Nephron (organoid): ENCODE data around the gene CORO6.

Experiments
- H3K27ac Mint-ChIP-seq, 3 experiments: 2 replicates each; pipeline ENCODE4 v1.8.0; 2020; ENCODE audit warnings: mixed read lengths in 3 of 3, mild to moderate bottlenecking in 2 of 3, moderate library complexity in 1 of 3
- H3K27me3 Mint-ChIP-seq: 2 replicates; pipeline ENCODE4 v1.8.0; 2021; ENCODE audit warnings: low read depth, mild to moderate bottlenecking, moderate library complexity, mixed read lengths
- H3K36me3 Mint-ChIP-seq: 2 replicates; pipeline ENCODE4 v1.8.0; 2020; ENCODE audit warnings: low read depth, mixed read lengths
- H3K4me1 Mint-ChIP-seq: 2 replicates; pipeline ENCODE4 v1.8.0; 2020; ENCODE audit warnings: mixed read lengths
- H3K4me3 Mint-ChIP-seq, 3 experiments: 2 replicates each; pipeline ENCODE4 v1.8.0; 2020; ENCODE audit warnings: mild to moderate bottlenecking in 3 of 3, mixed read lengths in 3 of 3, moderate library complexity in 2 of 3
- H3K9me3 Mint-ChIP-seq: 2 replicates; pipeline ENCODE4 v1.8.0; 2020; ENCODE audit warnings: mixed read lengths
- TF ChIP-seq, protein P1 (sequence below), 3 experiments: fragments of 200-600 bp; sonication (generic); IDR thresholded peaks; one replicate each; pipeline ENCODE4 v1.5.0; 2021; ENCODE audit warnings: antibody characterized with exemption in 3 of 3; ENCODE audit not compliant: unreplicated experiment in 3 of 3

Gene CORO6

DNA sequence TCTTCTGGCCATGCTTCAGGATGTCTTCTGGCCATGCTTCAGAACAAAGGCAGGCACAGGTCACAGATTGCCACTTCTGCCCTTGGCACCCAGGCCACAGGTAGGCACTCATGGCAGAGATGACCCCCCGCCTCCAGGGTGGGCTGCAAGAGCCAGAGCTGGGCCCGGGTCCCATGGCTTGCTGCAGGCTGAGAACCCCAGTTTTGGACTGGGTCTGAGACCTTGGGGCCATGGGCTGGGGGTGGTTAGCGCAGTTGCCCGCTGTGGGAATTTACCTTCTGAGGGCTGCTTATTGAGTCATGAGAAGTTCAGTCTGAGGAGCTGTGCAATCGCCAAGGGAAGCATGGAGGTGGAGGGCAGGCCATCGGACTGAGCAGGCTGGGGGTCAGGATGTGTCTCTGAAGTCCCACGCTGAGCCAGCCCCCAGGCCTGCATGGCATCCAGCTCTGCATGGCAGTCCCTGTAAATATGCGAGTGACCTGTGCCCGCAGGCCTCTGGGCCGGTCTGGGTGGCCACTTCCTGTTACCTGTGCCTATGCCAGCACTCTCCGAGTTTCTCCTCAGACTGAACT, 28.1 kb downstream of the CORO6 start:
- H3K27ac Mint-ChIP-seq, result peak overlapping the region in 2 of 3 experiments; percentile 43 to 44
- no peaks in the 10 kb centered on the region for H3K36me3 Mint-ChIP-seq
- H3K4me3 Mint-ChIP-seq, result peak overlapping the region; percentile 82 to 85 (median 85)

DNA sequence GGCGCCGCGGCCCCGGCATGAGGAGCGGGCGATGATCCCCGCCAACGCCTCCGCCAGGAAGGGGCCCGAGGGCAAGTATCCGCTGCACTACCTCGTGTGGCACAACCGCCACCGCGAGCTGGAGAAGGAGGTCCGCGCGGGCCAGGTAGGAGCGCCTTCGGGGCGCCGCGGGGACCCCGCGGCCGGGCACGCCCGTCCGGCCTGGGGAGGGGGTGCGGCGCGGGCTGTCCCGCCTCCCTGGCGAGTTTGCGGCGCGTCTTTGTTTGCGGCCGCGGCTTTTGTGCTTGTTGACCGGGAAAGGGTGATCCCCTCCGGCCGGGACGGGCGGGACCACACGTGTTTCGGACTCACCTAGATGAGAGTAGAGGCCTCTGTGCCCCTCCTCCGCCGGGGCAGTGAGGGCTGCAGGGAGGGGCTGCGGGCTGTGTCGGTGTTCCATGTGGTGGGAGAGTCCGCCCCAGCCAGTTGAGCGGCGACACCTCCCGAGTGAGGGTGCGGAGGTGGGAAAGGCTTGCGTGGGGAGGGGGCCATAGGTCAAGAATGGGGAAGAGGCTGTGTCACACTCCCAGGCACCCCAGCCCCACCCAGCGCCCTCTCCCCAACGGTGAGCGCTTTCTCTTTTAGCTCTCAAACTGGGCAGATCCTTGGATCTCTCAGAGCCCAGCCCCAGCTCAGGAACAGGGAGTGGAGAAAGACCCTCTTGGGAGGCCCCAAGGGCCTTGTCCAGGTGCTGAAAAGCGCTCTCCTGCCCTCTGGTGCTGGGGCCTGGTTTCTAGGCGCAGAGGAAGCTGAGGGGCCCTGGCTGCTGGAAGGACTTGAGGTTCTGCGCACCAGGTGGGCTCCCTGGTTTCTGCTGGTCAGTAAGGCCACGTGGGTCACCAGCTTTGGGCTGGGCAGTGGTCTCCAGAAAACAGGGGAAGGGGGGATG, 28.9 kb downstream of the CORO6 start:
- Mint-ChIP-seq H3K4me1 (peaks cover 48% of the 10 kb centered on the region), H3K36me3 (no peaks in the 10 kb centered on the region), H3K9me3 (no peaks in the 10 kb centered on the region), H3K27ac (no peak overlapping the region), H3K27me3 (peaks cover 2% of the 10 kb centered on the region), H3K4me3 (peak overlapping the region; percentile 82 to 85 (median 85))
- TF ChIP-seq, protein P1, sequence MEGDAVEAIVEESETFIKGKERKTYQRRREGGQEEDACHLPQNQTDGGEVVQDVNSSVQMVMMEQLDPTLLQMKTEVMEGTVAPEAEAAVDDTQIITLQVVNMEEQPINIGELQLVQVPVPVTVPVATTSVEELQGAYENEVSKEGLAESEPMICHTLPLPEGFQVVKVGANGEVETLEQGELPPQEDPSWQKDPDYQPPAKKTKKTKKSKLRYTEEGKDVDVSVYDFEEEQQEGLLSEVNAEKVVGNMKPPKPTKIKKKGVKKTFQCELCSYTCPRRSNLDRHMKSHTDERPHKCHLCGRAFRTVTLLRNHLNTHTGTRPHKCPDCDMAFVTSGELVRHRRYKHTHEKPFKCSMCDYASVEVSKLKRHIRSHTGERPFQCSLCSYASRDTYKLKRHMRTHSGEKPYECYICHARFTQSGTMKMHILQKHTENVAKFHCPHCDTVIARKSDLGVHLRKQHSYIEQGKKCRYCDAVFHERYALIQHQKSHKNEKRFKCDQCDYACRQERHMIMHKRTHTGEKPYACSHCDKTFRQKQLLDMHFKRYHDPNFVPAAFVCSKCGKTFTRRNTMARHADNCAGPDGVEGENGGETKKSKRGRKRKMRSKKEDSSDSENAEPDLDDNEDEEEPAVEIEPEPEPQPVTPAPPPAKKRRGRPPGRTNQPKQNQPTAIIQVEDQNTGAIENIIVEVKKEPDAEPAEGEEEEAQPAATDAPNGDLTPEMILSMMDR (IDR thresholded peaks at IDR 0.05; ENCODE audit: unreplicated experiment in 3 of 3), result no peak

More for the DNA sequence above, 28.1 kb downstream of the CORO6 start:
- TF ChIP-seq, protein P1 (IDR thresholded peaks at IDR 0.05; ENCODE audit: unreplicated experiment in 3 of 3), result no peak
- H3K27me3 Mint-ChIP-seq, result peaks cover 8% of the 10 kb centered on the region
- no peaks in the 10 kb centered on the region for H3K9me3 Mint-ChIP-seq
- peaks cover 55% of the 10 kb centered on the region for H3K4me1 Mint-ChIP-seq

DNA sequence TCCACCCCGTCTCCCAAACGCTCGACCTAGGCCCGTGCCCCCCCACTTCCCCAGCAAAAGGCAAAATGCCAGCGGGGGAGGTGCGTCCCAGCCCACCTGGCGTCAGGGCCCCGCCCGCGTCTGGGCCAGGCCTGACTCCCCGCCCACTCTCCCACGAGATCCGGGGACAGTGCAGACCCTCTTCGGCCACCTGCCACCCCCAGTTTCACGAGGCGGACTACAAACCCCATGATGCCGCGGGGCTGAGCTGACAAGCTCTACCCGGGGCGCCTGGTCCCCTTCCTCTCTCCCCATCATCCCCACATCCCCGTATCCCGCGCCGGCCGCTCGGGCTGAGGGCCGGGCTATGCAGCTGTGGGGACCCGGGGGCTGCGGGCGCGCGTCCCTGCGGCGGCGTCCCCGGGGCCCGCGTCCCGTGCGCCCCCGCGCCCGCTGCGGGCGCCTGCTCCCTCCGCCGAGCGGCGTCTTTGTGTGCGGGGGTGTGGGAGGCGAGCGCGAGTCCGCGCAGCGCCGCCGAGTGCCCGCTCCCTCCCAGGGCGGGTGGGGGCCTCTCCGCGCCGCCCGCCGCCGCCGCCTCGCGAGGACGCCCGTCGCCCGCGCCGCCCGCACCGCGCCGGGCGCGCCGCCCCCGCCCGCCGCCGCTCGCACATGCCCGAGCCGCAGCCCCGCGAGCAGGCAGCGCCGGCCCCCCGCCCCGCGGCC, 29.7 kb downstream of the CORO6 start, which contains the start of gene ANKRD13B:
TSS of gene ANKRD13B (plus strand) at position 283 of the 702 bp plus-strand sequence. CDS start 490 bp downstream, outside the sequence.
- Mint-ChIP-seq H3K27ac (peak within 1 kb of the TSS; percentile 87 to 96 (median 93)), H3K4me3 (peak within 1 kb of the TSS; percentile 82 to 94 (median 92)), H3K27me3 (no peaks in the 10 kb centered on the region), H3K9me3 (no peaks in the 10 kb centered on the region), H3K4me1 (peaks cover 49% of the 10 kb centered on the region), H3K36me3 (no peaks in the 10 kb centered on the region)
- TF ChIP-seq, protein P1 (IDR thresholded peaks at IDR 0.05; ENCODE audit: unreplicated experiment in 3 of 3), result no peak

DNA sequence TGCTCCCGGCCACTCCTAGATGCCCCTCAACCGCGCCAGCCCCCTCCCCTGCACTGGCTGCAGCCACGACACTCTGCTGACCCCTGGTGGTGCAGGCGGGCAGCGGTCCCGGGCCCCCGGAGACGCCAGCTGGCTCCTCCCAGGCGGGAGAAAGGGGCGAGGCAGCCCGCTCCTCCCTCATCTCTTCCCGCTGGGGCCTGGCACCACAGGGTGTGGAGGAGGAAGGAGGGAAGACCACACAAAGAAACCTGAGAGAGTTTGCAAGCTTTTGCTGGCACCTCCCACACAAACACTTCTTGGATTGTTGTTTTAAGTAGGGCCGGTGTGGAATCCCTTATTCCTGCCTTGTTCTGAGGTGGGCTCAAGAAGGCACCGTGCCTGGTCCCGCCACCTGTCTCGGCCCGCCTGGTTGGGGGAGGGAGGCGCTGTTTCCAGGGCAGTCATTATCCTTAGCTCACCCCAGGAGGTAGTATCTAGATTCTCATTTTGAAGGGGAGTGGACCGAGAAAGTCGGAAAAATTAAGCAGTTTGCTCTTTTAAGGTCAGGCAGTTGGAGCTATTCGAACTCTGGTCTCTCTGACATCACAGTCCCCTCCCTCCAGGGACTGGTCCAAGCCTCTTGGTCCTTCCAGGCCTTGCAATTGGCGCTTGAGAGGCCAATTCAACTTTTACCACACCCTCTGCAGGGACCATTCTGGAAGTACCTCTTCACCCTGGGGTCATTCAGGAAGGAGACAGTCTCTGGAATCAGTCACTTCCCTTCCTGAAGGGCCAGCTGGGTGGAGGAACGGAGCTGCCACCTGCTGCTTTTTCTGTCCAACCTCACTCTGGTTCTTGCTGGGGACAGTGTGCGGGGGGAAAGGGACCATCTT, 30.7 kb downstream of the CORO6 start:
- Mint-ChIP-seq H3K27me3 (no peaks in the 10 kb centered on the region), H3K36me3 (no peaks in the 10 kb centered on the region), H3K27ac (peak overlapping the region; percentile 87 to 96 (median 93)), H3K9me3 (no peaks in the 10 kb centered on the region), H3K4me3 (peak overlapping the region; percentile 79 to 94 (median 92)), H3K4me1 (peaks cover 48% of the 10 kb centered on the region)
- TF ChIP-seq, protein P1 (IDR thresholded peaks at IDR 0.05; ENCODE audit: unreplicated experiment in 3 of 3), result peak; percentile 98 to 100 (median 99)

DNA sequence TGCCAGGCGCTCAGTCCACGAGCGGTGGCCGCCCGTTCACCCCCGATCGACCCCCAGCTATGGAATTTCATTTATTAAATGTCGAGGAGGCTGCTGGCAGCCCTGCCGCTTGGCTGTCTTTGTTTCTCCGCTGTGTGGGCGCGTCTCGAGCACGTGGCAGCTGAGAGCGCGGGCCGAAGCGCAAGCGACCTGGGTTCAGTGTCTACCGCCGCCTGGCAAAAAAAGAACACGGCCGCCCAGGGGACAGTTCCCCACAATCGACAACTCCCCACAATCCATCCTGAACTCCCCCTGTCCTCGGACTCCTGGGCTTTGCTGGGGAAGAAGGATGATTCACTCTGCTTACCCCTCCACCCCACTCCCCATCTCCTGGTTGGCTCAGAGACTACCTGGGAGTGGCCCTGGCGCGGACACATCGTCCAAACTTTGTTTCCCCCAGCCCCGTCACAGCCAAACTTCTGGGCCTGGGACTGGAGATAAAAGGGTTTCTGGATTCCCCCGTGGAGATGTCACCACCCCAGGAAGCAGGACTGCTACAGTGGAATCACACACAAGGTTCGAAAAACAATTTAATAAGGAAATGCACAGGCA, 31.5 kb downstream of the CORO6 start:
- Mint-ChIP-seq H3K36me3 (no peaks in the 10 kb centered on the region), H3K9me3 (no peaks in the 10 kb centered on the region), H3K4me1 (peaks cover 48% of the 10 kb centered on the region), H3K4me3 (peak overlapping the region; percentile 79 to 94 (median 92)), H3K27me3 (no peaks in the 10 kb centered on the region), H3K27ac (peak overlapping the region; percentile 87 to 96 (median 93))
- TF ChIP-seq, protein P1 (IDR thresholded peaks at IDR 0.05; ENCODE audit: unreplicated experiment in 3 of 3), result no peak
